Neural cell (in vitro differentiated cells): ENCODE measurements around the gene JPH4. TPM values are rescaled to one million over a fixed set of nuclear protein-coding genes. Genes with fewer than 3 reads are reported as not detected.

Experiments
- H2AFZ ChIP-seq: fragments of 200-600, 300-800 bp; sonication (generic), shearing (Covaris generic); 2 replicates; pipeline ENCODE4 v1.6.0; 2014; ENCODE audit warnings: low read depth, mild to moderate bottlenecking, antibody characterized with exemption, low read length, moderate library complexity
- H3F3A ChIP-seq: fragments of 200-600 bp; shearing (Covaris generic); 2 replicates; pipeline ENCODE4 v1.6.1; 2016; ENCODE audit warnings: mild to moderate bottlenecking, moderate library complexity, mixed read lengths, antibody characterized with exemption, low read length; ENCODE audit not compliant: insufficient read depth, poor library complexity, severe bottlenecking
- H3K27ac ChIP-seq: fragments of 200-600, 300-800 bp; sonication (generic), shearing (Covaris generic); 2 replicates; pipeline ENCODE4 v1.5.1; 2014; ENCODE audit warnings: mild to moderate bottlenecking, low read length, moderate library complexity
- H3K27me3 ChIP-seq: fragments of 300-800, 200-600 bp; sonication (generic), shearing (Covaris generic); 2 replicates; pipeline ENCODE4 v1.6.0; 2014; ENCODE audit warnings: mild to moderate bottlenecking, low read depth, low read length, moderate library complexity; ENCODE audit not compliant: insufficient read depth
- H3K36me3 ChIP-seq: fragments of 300-800, 200-600 bp; sonication (generic), shearing (Covaris generic); 2 replicates; pipeline ENCODE4 v1.5.1; 2014; ENCODE audit warnings: mild to moderate bottlenecking, antibody characterized with exemption, low read length, moderate library complexity; ENCODE audit not compliant: insufficient read depth
- H3K4me2 ChIP-seq: fragments of 300-800, 200-600 bp; sonication (generic), shearing (Covaris generic); 2 replicates; pipeline ENCODE4 v1.6.0; 2014; ENCODE audit warnings: mild to moderate bottlenecking, low read length
- H3K4me3 ChIP-seq: fragments of 300-800, 200-600 bp; sonication (generic), shearing (Covaris generic); 2 replicates; pipeline ENCODE4 v1.5.1; 2014; ENCODE audit warnings: mild to moderate bottlenecking, low read length, moderate library complexity
- H3K79me2 ChIP-seq: fragments of 200-600 bp; shearing (Covaris generic); replicated peaks from 2 replicates; pipeline ENCODE4 v1.6.0; 2014; ENCODE audit warnings: mild to moderate bottlenecking, low read length, moderate library complexity; ENCODE audit not compliant: insufficient read depth
- H3K9ac ChIP-seq: fragments of 300-800, 200-600 bp; sonication (generic), shearing (Covaris generic); 2 replicates; pipeline ENCODE4 v1.6.1; 2016; ENCODE audit warnings: mild to moderate bottlenecking, low read length, mixed read lengths
- H3K9me2 ChIP-seq: fragments of 200-600 bp; shearing (Covaris generic); 2 replicates; pipeline ENCODE4 v1.6.1; 2016; ENCODE audit warnings: mild to moderate bottlenecking, low read length, mixed read lengths; ENCODE audit not compliant: insufficient read depth
- H3K9me3 ChIP-seq: fragments of 200-600, 300-800 bp; sonication (generic), shearing (Covaris generic); 2 replicates; pipeline ENCODE4 v1.6.1; 2016; ENCODE audit warnings: mild to moderate bottlenecking, mixed run types, low read length, moderate library complexity, mixed read lengths
- H4K20me1 ChIP-seq: fragments of 200-600 bp; shearing (Covaris generic); 2 replicates; pipeline ENCODE4 v1.6.1; 2016; ENCODE audit warnings: mild to moderate bottlenecking, mixed run types; ENCODE audit not compliant: insufficient read depth
- EP300 ChIP-seq: fragments of 450-650 bp; conservative IDR thresholded peaks from 2 replicates; pipeline ENCODE4 v1.6.1; 2014; ENCODE audit warnings: antibody characterized with exemption, mild to moderate bottlenecking, moderate library complexity; ENCODE audit not compliant: poor library complexity, severe bottlenecking
- EZH2 ChIP-seq: fragments of 200-600, 300-800 bp; shearing (Covaris generic), sonication (generic); IDR thresholded peaks from 2 replicates; pipeline ENCODE4 v1.6.1; 2014; ENCODE audit warnings: antibody characterized with exemption, low read length, borderline replicate concordance, mild to moderate bottlenecking; ENCODE audit not compliant: insufficient read depth, poor library complexity, severe bottlenecking
- MXI1 ChIP-seq: fragments of 450-650 bp; conservative IDR thresholded peaks from 2 replicates; pipeline ENCODE4 v1.6.1; 2014; ENCODE audit warnings: antibody characterized with exemption, mild to moderate bottlenecking; ENCODE audit not compliant: poor library complexity, severe bottlenecking
- POLR2AphosphoS5 ChIP-seq: IDR thresholded peaks from 2 replicates; pipeline ENCODE4 v1.6.1; 2012
- RAD21 ChIP-seq: fragments of 450-650 bp; conservative IDR thresholded peaks from 2 replicates; pipeline ENCODE4 v1.6.1; 2014; ENCODE audit warnings: antibody characterized with exemption, mild to moderate bottlenecking, moderate library complexity
- SMC3 ChIP-seq: fragments of 450-650 bp; conservative IDR thresholded peaks from 2 replicates; pipeline ENCODE4 v1.6.1; 2014; ENCODE audit warnings: antibody characterized with exemption, mild to moderate bottlenecking, moderate library complexity; ENCODE audit not compliant: poor library complexity
- TAF1 ChIP-seq: IDR thresholded peaks from 2 replicates; pipeline ENCODE4 v1.6.1; 2012; ENCODE audit warnings: low read depth
- polyA plus RNA-seq: library from polyadenylated mRNA; depleted of rRNA; stranded (reverse); fragments of >200 nt; gene quantifications from 2 replicates; pipeline ENCODE4 v1.2.3, GENCODE V29; 2014
- TF ChIP-seq, protein P1 (sequence below): fragments of 450-650 bp; IDR thresholded peaks from 2 replicates; pipeline ENCODE4 v1.5.1; 2014; ENCODE audit warnings: antibody characterized with exemption, mild to moderate bottlenecking, moderate library complexity; ENCODE audit not compliant: poor library complexity, severe bottlenecking
- TF ChIP-seq, protein P2 (sequence below): IDR thresholded peaks from 2 replicates; pipeline ENCODE4 v1.6.1; 2012; ENCODE audit warnings: borderline replicate concordance

JPH4 gene
- polyA plus RNA-seq, 1 donor from 2014 or later = 68.2 TPM

GRCh38 chr14:23525611-23526010, 53.0 kb downstream of the JPH4 start:
- Histone ChIP-seq H3K36me3 (no peaks in the 10 kb centered on the region), H3K9me3 (no peaks in the 10 kb centered on the region), H3K9ac (no peak overlapping the region), H3K79me2 (no peaks in the 10 kb centered on the region), H3K9me2 (no peaks in the 10 kb centered on the region), H3K4me2 (no peak overlapping the region), H3K27ac (no peak overlapping the region), H3K4me3 (no peak overlapping the region), H4K20me1 (no peaks in the 10 kb centered on the region), H3F3A (no peaks in the 10 kb centered on the region), H3K27me3 (no peaks in the 10 kb centered on the region), H2AFZ (no peak overlapping the region)
- TF ChIP-seq, protein P1, sequence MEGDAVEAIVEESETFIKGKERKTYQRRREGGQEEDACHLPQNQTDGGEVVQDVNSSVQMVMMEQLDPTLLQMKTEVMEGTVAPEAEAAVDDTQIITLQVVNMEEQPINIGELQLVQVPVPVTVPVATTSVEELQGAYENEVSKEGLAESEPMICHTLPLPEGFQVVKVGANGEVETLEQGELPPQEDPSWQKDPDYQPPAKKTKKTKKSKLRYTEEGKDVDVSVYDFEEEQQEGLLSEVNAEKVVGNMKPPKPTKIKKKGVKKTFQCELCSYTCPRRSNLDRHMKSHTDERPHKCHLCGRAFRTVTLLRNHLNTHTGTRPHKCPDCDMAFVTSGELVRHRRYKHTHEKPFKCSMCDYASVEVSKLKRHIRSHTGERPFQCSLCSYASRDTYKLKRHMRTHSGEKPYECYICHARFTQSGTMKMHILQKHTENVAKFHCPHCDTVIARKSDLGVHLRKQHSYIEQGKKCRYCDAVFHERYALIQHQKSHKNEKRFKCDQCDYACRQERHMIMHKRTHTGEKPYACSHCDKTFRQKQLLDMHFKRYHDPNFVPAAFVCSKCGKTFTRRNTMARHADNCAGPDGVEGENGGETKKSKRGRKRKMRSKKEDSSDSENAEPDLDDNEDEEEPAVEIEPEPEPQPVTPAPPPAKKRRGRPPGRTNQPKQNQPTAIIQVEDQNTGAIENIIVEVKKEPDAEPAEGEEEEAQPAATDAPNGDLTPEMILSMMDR = no peak
- TF ChIP-seq EZH2 (no peak), TAF1 (no peak), SMC3 (no peak), POLR2AphosphoS5 (no peak), RAD21 (no peak), EP300 (no peak), MXI1 (no peak)
- TF ChIP-seq, protein P2, sequence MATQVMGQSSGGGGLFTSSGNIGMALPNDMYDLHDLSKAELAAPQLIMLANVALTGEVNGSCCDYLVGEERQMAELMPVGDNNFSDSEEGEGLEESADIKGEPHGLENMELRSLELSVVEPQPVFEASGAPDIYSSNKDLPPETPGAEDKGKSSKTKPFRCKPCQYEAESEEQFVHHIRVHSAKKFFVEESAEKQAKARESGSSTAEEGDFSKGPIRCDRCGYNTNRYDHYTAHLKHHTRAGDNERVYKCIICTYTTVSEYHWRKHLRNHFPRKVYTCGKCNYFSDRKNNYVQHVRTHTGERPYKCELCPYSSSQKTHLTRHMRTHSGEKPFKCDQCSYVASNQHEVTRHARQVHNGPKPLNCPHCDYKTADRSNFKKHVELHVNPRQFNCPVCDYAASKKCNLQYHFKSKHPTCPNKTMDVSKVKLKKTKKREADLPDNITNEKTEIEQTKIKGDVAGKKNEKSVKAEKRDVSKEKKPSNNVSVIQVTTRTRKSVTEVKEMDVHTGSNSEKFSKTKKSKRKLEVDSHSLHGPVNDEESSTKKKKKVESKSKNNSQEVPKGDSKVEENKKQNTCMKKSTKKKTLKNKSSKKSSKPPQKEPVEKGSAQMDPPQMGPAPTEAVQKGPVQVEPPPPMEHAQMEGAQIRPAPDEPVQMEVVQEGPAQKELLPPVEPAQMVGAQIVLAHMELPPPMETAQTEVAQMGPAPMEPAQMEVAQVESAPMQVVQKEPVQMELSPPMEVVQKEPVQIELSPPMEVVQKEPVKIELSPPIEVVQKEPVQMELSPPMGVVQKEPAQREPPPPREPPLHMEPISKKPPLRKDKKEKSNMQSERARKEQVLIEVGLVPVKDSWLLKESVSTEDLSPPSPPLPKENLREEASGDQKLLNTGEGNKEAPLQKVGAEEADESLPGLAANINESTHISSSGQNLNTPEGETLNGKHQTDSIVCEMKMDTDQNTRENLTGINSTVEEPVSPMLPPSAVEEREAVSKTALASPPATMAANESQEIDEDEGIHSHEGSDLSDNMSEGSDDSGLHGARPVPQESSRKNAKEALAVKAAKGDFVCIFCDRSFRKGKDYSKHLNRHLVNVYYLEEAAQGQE = no peak

GRCh38 chr14:23524954-23525353, 53.6 kb downstream of the JPH4 start:
- Histone ChIP-seq H3K4me3 (no peak overlapping the region), H3K9me2 (no peaks in the 10 kb centered on the region), H3K27me3 (no peaks in the 10 kb centered on the region), H3K79me2 (no peaks in the 10 kb centered on the region), H2AFZ (no peak overlapping the region), H3K9me3 (no peaks in the 10 kb centered on the region), H4K20me1 (no peaks in the 10 kb centered on the region), H3K4me2 (no peak overlapping the region), H3F3A (no peaks in the 10 kb centered on the region), H3K36me3 (no peaks in the 10 kb centered on the region), H3K9ac (no peak overlapping the region), H3K27ac (no peak overlapping the region)
- TF ChIP-seq, protein P1 = no peak
- TF ChIP-seq RAD21 = no peak
- TF ChIP-seq, protein P2 = no peak
- TF ChIP-seq TAF1 = no peak
